Body of pancreas (tissue), 4 donors: Measurements from ENCODE around the gene PRR14. TPM values are rescaled to one million over a fixed set of nuclear protein-coding genes. Genes with fewer than 3 reads are reported as not detected.
"Not testable (repeated sequence)": the region's sequence is repeated elsewhere in the genome, so short reads cannot be mapped to it uniquely, and the experiment has no call there.

Experiments used
- ATAC-seq: fragments of 150-250 bp; one replicate; pipeline ENCODE4 v1.9.1; 2016
- DNase-seq, 4 donors: peaks; one replicate each; pipeline ENCODE4 v3.0.0-alpha.2; 2019
- H3K27ac ChIP-seq, 4 donors: fragments of 200-600 bp; sonication (generic); 1 replicate in 3 of 4; 2 replicates in 1 of 4; pipeline versions ENCODE4 v1.5.1 to v1.6.1; 2016 to 2019; ENCODE audit warnings: mild to moderate bottlenecking in 1 of 4, mixed read lengths in 1 of 4, moderate library complexity in 1 of 4
- H3K27me3 ChIP-seq, 2 donors: fragments of 200-600 bp; sonication (generic); one replicate each; pipeline ENCODE4 v1.6.0; 2016; ENCODE audit warnings: mild to moderate bottlenecking in 1 of 2
- H3K36me3 ChIP-seq, 2 donors: fragments of 200-600 bp; sonication (generic); replicated peaks in 1 of 2; 2 replicates each; pipeline ENCODE4 v1.5.1; 2016; ENCODE audit warnings: low read depth in 2 of 2; ENCODE audit not compliant: insufficient read depth in 1 of 2
- H3K4me1 ChIP-seq: fragments of 200-600 bp; sonication (generic); one replicate; pipeline ENCODE4 v1.6.0; 2016
- H3K4me3 ChIP-seq, 2 donors: fragments of 200-600 bp; sonication (generic); 1 replicate in 1 of 2; 2 replicates in 1 of 2; pipeline ENCODE4 v1.5.1; 2016 to 2019
- H3K9me3 ChIP-seq, 3 donors: fragments of 200-600 bp; sonication (generic); 1 replicate in 2 of 3; 2 replicates in 1 of 3; pipeline ENCODE4 v1.5.1; 2016
- POLR2A ChIP-seq, 3 donors: fragments of 450-650 bp; IDR thresholded peaks; one replicate each; pipeline ENCODE4 v1.6.1; 2016; ENCODE audit warnings: antibody characterized with exemption in 3 of 3, mild to moderate bottlenecking in 2 of 3
- WGBS, 2 donors: methylation state at CpG; one replicate each; pipeline ENCODE4 v1.1.5; 2017; 5-methylcytosine and 5-hydroxymethylcytosine counted together
- intact Hi-C: fragments of 100-400 bp; cut with DNase I; formaldehyde crosslinking; loops from one replicate; pipeline ENCODE4 v1.15.1; 2023
- total RNA-seq, 2 donors: library from RNA; depleted of rRNA; stranded (reverse); fragments of >200 nt; gene quantifications; one replicate each; pipeline ENCODE4 v1.1.0, GENCODE V29; 2016
- TF ChIP-seq, protein P1 (sequence below), 7 experiments: fragments of 450-650 bp in 4 of 7; fragments of 200-600 bp in 3 of 7; sonication (generic) in 3 of 7; IDR thresholded peaks; one replicate each; pipeline ENCODE4 v1.5.1; 2016 to 2019; ENCODE audit warnings: antibody characterized with exemption in 7 of 7

Gene PRR14
- total RNA-seq, 2 donors from 2014 or later, result 20.5 to 65.6 TPM

DNA sequence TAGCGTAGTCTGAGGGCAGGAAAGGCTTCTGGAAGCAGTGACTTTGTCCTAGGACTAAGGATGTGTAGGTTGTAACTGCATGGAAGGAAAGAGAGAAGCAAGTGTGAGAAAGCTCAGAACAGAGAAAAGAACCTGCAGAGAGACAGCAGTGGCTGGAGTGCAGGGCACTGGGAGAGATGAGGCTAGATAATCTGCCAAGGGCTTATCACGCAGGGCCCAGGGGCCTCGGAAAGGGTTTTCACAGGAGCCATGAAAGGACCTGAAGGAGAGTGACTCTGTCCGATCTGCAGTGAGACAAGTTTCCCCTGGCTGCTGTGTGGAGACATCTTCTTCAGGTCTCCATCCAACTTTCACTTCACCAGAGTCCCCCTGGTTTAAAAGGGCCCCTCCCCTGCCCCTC is 41.1 kb downstream of the PRR14 start:
- Histone ChIP-seq H3K4me3 (no peak overlapping the region), H3K27ac (no peak overlapping the region), H3K36me3 (no peaks in the 10 kb centered on the region), H3K9me3 (no peaks in the 10 kb centered on the region), H3K4me1 (peaks cover 5% of the 10 kb centered on the region), H3K27me3 (no peaks in the 10 kb centered on the region)
- ATAC-seq (no peak), DNase-seq (no peak)
- WGBS, 2 donors, result 59 to 68% methylated on average over 4 of the region's 4 CpGs
- no peak for TF ChIP-seq POLR2A (IDR thresholded peaks at IDR 0.05)
- TF ChIP-seq, protein P1, sequence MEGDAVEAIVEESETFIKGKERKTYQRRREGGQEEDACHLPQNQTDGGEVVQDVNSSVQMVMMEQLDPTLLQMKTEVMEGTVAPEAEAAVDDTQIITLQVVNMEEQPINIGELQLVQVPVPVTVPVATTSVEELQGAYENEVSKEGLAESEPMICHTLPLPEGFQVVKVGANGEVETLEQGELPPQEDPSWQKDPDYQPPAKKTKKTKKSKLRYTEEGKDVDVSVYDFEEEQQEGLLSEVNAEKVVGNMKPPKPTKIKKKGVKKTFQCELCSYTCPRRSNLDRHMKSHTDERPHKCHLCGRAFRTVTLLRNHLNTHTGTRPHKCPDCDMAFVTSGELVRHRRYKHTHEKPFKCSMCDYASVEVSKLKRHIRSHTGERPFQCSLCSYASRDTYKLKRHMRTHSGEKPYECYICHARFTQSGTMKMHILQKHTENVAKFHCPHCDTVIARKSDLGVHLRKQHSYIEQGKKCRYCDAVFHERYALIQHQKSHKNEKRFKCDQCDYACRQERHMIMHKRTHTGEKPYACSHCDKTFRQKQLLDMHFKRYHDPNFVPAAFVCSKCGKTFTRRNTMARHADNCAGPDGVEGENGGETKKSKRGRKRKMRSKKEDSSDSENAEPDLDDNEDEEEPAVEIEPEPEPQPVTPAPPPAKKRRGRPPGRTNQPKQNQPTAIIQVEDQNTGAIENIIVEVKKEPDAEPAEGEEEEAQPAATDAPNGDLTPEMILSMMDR (IDR thresholded peaks at IDR 0.05), result no peak
- intact Hi-C loops, result no loop called here

DNA sequence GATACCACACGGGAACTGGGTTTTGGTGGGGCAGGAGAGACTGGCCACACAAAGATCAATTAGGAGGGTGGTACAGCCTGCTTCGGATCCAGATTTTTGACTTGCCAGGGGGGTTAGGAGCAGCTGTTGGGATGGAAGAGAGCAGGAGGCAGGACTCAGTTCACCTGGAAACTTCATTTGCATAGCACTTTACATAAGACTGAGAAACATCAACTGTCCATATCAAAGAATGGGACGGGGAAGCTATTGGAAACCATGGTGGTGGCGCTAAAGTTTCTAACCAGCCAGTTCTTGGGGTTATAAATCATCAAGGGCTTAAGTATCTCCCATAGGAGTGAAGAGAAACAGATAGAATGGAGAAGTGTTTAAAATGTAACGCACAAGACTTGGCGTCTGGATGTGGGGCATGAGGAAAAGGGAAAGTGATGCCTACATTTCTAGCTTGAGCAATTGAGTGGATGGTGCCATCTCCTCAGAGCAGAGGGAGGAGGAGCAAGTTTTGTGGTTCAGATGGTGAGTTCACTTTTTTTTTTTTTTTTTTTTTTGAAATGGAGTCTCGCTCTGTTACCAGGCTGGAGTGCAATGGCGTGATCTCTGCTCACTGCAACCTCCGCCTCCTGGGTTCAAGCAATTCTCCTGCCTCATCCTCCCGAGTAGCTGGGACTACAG is 41.8 kb downstream of the PRR14 start:
- 75 to 76% methylated on average over 10 of the region's 10 CpGs for WGBS, 2 donors
- Histone ChIP-seq H3K36me3 (no peaks in the 10 kb centered on the region), H3K9me3 (no peaks in the 10 kb centered on the region), H3K4me3 (no peak overlapping the region), H3K27me3 (no peaks in the 10 kb centered on the region), H3K4me1 (peaks cover 10% of the 10 kb centered on the region), H3K27ac (no peak overlapping the region)
- TF ChIP-seq, protein P1 (IDR thresholded peaks at IDR 0.05), result no peak
- TF ChIP-seq POLR2A (IDR thresholded peaks at IDR 0.05), result no peak
- ATAC-seq (no peak), DNase-seq (no peak)
- intact Hi-C loops, result no loop called here

DNA sequence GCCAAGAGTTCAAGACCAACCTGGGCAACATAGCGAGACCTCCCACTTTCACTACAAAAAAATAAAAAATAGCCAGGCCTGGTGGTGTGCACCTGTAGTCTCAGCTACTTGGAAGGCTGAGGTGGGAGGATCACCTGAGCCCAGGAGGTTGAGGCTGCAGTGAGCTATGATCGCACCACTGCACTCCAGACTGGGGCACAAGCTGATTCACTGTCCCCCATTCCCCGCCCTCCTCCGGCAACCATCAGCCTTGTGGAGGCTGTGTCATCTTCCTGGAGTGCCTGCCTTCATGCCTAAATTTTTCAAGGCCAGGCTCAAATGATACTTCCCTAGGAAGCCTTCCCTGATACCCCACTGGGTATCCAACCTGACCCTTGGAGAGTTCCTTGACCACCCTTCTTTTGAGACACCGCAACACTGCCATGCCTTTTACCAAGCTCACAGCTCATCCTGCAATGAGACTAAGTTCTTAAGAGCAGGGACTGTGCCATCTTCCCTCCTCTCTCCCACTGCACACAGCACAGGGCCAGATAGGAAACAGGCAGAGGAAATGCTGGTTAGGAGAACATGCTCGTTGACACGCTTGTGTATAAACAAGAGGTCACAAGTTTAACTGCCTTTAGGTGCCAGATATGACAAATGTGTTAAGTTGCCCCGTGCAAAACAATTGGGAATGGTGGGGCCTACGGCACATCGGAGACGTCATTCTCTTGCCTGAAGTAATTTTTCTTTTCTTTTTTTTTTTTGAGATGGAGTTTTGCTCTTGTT is 44.4 kb downstream of the PRR14 start:
- Histone ChIP-seq H3K4me1 (peaks cover 23% of the 10 kb centered on the region), H3K27ac (no peak overlapping the region), H3K36me3 (no peaks in the 10 kb centered on the region), H3K27me3 (no peaks in the 10 kb centered on the region), H3K4me3 (no peak overlapping the region), H3K9me3 (no peaks in the 10 kb centered on the region)
- DNase-seq (no peak), ATAC-seq (no peak)
- no peak for TF ChIP-seq POLR2A (IDR thresholded peaks at IDR 0.05)
- TF ChIP-seq, protein P1 (IDR thresholded peaks at IDR 0.05), result no peak
- intact Hi-C loops, result no loop called here
- WGBS, 2 donors, result 72% methylated on average over 11 of the region's 11 CpGs

DNA sequence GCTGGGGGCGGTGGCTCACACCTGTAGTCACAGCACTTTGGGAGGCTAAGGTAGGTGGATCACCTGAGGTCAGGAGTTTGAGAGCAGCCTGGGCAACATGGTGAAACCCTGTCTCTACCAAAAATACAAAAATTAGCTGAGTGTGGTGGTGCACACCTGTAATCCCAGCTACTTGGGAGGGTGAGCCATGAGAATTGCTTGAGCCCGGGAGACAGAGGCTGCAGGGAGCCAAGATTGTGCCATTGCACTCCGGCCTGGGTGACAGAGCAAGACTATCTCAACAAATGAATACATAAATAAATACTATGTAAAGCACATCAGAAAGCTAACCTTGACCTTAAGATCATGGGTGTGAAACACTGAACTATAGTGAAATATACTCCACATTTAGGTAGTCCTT is 45.9 kb downstream of the PRR14 start:
- Histone ChIP-seq H3K4me1 (peaks cover 33% of the 10 kb centered on the region), H3K36me3 (peaks cover 8 to 12% of the 10 kb centered on the region in 2 donors)
- H3K27ac ChIP-seq, H3K9me3 ChIP-seq, ATAC-seq, intact Hi-C loops, H3K4me3 ChIP-seq, DNase-seq, H3K27me3 ChIP-seq: not testable (repeated sequence)
- WGBS, 2 donors, result 85 to 98% methylated on average over 3 of the region's 3 CpGs

DNA sequence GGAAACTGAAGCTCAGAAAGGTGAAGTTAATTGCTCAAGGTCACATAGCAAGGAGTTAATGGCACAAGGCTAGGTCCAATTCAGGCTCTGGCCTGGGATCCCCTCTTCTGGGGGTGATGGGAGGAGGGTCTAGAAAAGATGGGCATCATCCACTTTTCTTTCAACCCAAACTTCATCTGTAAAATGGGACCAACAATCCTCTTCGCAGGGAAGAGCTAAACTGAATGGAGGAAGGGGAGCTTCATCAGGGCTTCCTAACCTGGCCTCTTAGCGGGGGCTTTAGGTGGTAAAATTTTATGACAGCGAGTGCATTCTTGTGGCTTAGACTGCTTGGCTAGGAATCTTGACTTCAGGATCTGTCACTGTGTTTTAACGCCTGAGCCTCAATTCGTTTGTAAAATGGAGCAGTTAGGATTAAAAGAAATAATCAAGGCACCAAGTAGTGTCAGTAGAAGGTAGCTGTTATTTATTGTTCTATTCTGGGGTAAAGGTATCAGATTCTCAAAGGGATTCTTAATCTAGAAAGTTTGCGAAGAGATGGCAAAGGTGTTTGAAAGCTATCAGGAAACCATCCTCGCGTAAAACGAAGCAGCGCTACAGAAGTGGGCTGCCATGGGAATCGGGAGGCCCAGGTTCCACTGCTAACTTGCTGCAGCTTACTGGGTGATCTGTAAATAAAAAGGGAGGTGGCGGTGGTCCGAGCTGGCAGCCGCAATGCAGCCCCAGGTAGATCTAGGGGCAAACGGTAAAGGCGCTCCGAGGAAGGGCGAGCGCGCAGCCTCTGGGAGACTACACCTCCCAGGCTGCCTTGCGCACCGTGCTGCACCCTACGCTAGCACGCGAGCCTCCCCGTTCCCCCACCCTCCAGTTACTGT is 46.7 kb downstream of the PRR14 start:
- Histone ChIP-seq H3K4me3 (peak overlapping the region in 1 of 2 donors; percentile 94), H3K4me1 (peaks cover 33% of the 10 kb centered on the region), H3K36me3 (peaks cover 8 to 13% of the 10 kb centered on the region in 2 donors), H3K9me3 (no peaks in the 10 kb centered on the region), H3K27me3 (no peaks in the 10 kb centered on the region), H3K27ac (peak overlapping the region; percentile 98 to 100 (median 100))
- 7 to 12% methylated on average over 23 to 26 of the region's 26 CpGs for WGBS, 2 donors
- DNase-seq, result no peak
- ATAC-seq, result peak; percentile 94
- intact Hi-C loops, result no loop called here
- TF ChIP-seq, protein P1 (IDR thresholded peaks at IDR 0.05), result no peak
- no peak for TF ChIP-seq POLR2A (IDR thresholded peaks at IDR 0.05)
